DND-41 (cell line): Measurements from ENCODE around the gene ISG15.

ENCODE experiments used
- ATAC-seq: fragments of 200-7000 bp; cut with Tn5 transposase; 3 replicates; pipeline ENCODE4 v1.9.1; 2021; ENCODE audit warnings: low read depth; ENCODE audit not compliant: insufficient read depth
- DNase-seq: peaks from one replicate; pipeline ENCODE4 v3.0.0-alpha.2; 2020
- H2AFZ ChIP-seq: 2 replicates; pipeline ENCODE4 v1.6.0; 2012; ENCODE audit warnings: low read depth, low read length
- H3K27ac ChIP-seq: 2 replicates; pipeline ENCODE4 v1.5.1; 2012; ENCODE audit warnings: low read length, inconsistent platforms
- H3K27me3 ChIP-seq: fragments of 200-600 bp; sonication (generic); 2 replicates; pipeline ENCODE4 v1.6.0; 2012; ENCODE audit warnings: low read length, mild to moderate bottlenecking, inconsistent platforms; ENCODE audit not compliant: insufficient read depth, poor library complexity
- H3K36me3 ChIP-seq: 2 replicates; pipeline ENCODE4 v1.5.1; 2012; ENCODE audit warnings: low read length, inconsistent platforms; ENCODE audit not compliant: insufficient read depth
- H3K4me1 ChIP-seq: 2 replicates; pipeline ENCODE4 v1.5.1; 2012; ENCODE audit warnings: mild to moderate bottlenecking, low read length; ENCODE audit not compliant: insufficient read depth
- H3K4me2 ChIP-seq: 2 replicates; pipeline ENCODE4 v1.6.0; 2012; ENCODE audit warnings: mild to moderate bottlenecking, moderate library complexity, low read length, inconsistent platforms; ENCODE audit not compliant: insufficient read depth
- H3K4me3 ChIP-seq, 2 experiments: fragments of 200-600 bp in 1 of 2; shearing (Covaris generic) in 1 of 2; 2 replicates each; pipeline ENCODE4 v1.5.1; 2012 to 2016; ENCODE audit warnings: inconsistent platforms in 2 of 2, low read length in 2 of 2, mild to moderate bottlenecking in 2 of 2, low read depth in 1 of 2, moderate library complexity in 1 of 2
- H3K79me2 ChIP-seq: 2 replicates; pipeline ENCODE4 v1.6.0; 2012; ENCODE audit warnings: low read length, inconsistent platforms; ENCODE audit not compliant: insufficient read depth
- H3K9ac ChIP-seq: 2 replicates; pipeline ENCODE4 v1.6.0; 2012; ENCODE audit warnings: low read depth, mild to moderate bottlenecking, inconsistent platforms, low read length, moderate library complexity
- H3K9me3 ChIP-seq: 2 replicates; pipeline ENCODE4 v1.5.1; 2012; ENCODE audit warnings: low read length, moderate library complexity, mild to moderate bottlenecking, inconsistent platforms; ENCODE audit not compliant: insufficient read depth, severe bottlenecking
- H4K20me1 ChIP-seq: 2 replicates; pipeline ENCODE4 v1.6.0; 2012; ENCODE audit warnings: low read length; ENCODE audit not compliant: insufficient read depth
- EZH2 ChIP-seq: IDR thresholded peaks from 3 replicates; pipeline ENCODE4 v1.6.1; 2012; ENCODE audit warnings: borderline replicate concordance, low read depth, mild to moderate bottlenecking, moderate library complexity, low read length, inconsistent platforms; ENCODE audit not compliant: severe bottlenecking
- TF ChIP-seq, protein P1 (sequence below): IDR thresholded peaks from 2 replicates; pipeline ENCODE4 v1.5.1; 2012; ENCODE audit warnings: borderline replicate concordance, low read length, moderate library complexity, mild to moderate bottlenecking; ENCODE audit not compliant: poor library complexity, severe bottlenecking; ENCODE audit errors: extremely low read depth

ISG15 gene

DNA sequence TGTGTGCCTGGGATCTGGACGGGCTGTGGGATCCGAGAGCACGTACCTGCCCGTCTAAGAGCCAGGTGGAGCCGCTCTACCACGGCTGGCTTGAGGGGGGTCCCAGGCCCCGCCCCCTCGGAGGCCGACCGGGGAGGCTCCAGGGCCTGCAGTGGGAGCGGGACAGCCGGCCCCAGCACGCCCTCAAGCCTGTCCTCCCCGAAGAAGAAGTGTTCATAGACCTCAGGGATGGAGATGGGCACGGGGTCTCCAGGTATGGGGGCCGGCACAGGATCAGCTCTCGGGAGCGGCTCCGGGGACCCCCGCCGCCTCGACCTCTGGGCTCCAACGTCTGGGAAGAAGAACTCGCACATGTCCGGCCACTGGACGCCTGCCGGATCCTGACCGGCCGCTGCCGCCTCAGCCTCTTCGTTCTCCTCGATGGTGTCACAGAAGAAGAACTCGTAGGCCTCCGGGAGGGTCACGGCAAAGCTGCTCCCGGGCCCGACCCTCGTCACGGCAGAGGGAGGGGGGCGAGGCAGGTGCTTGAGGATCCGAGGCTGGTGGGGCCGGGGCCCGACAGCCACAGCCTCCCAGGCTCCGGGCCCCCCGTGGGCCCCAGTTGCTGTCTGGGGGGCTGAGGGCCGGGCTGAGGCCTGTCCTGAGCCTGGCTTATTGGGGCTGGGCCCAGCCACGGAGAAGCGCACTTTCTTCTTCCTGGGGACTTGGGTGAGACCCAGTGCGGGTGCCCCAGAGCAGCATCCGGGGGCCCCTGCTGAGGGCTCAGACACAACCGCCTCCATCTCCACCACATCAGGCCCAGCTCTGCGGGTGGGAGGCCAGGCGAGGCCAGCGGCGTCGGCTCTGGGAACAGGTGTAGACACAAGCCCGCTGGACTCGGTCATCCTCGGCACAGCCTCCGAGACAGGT lies 34.2 kb upstream of the ISG15 start:
- Histone ChIP-seq H3K4me2 (no peak overlapping the region), H3K79me2 (no peaks in the 10 kb centered on the region), H3K4me3 (no peak overlapping the region), H3K9me3 (no peaks in the 10 kb centered on the region), H3K27me3 (peaks cover 9% of the 10 kb centered on the region), H4K20me1 (peaks cover 12% of the 10 kb centered on the region), H3K9ac (no peak overlapping the region), H3K36me3 (no peaks in the 10 kb centered on the region), H3K27ac (no peak overlapping the region), H2AFZ (no peak overlapping the region), H3K4me1 (peaks cover 17% of the 10 kb centered on the region)
- ATAC-seq (no peak), DNase-seq (no peak)
- TF ChIP-seq, protein P1, sequence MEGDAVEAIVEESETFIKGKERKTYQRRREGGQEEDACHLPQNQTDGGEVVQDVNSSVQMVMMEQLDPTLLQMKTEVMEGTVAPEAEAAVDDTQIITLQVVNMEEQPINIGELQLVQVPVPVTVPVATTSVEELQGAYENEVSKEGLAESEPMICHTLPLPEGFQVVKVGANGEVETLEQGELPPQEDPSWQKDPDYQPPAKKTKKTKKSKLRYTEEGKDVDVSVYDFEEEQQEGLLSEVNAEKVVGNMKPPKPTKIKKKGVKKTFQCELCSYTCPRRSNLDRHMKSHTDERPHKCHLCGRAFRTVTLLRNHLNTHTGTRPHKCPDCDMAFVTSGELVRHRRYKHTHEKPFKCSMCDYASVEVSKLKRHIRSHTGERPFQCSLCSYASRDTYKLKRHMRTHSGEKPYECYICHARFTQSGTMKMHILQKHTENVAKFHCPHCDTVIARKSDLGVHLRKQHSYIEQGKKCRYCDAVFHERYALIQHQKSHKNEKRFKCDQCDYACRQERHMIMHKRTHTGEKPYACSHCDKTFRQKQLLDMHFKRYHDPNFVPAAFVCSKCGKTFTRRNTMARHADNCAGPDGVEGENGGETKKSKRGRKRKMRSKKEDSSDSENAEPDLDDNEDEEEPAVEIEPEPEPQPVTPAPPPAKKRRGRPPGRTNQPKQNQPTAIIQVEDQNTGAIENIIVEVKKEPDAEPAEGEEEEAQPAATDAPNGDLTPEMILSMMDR = no peak
- no peak for TF ChIP-seq EZH2

DNA sequence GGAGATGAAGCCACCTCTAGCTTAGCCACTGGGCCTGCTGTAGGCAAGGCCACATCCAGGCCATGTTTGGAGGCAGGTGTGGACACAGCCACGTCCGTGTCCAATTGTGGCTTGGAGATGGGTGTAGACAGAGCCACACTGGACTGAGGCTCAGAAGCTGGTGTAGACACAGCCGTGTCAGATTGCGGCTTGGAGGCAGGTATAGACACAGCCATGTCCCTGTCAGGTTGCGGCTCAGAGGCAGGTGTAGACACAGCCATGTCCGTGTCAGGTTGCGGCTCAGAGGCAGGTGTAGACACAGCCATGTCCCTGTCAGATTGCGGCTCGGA lies 33.6 kb upstream of the ISG15 start:
- H4K20me1 ChIP-seq = peaks cover 12% of the 10 kb centered on the region
- H3K4me3 ChIP-seq = no peak overlapping the region
- H3K4me1 ChIP-seq = peaks cover 17% of the 10 kb centered on the region
- H2AFZ ChIP-seq = no peak overlapping the region
- H3K79me2 ChIP-seq = no peaks in the 10 kb centered on the region
- DNase-seq (no peak), ATAC-seq (no peak)
- H3K9me3 ChIP-seq = no peaks in the 10 kb centered on the region
- H3K27me3 ChIP-seq = peaks cover 9% of the 10 kb centered on the region
- no peaks in the 10 kb centered on the region for H3K36me3 ChIP-seq
- H3K4me2 ChIP-seq = no peak overlapping the region
- TF ChIP-seq, protein P1 = no peak
- TF ChIP-seq EZH2 = no peak
- H3K27ac ChIP-seq = no peak overlapping the region
- H3K9ac ChIP-seq = no peak overlapping the region

DNA sequence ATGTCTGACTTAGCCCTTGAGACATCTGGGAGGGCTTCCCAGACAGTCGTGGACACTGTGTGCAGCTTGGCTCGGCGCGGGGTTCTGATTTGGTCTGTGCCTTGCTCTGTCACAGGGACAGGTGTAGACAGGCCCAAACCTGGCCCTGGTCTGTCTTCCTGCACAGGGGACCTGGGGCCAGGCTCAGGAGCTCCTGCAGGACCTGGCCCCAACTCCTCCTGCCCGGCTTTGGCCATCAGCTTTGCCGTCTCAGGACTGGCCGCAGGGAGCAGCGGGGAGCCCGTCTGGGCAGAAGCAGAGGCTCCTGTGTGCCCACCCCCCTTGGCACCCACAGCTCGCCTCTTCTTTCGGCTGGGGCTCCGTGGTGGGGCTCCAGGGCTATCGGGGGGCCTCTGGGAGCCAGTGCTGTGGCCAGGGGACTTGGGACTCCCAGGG lies 33.1 kb upstream of the ISG15 start:
- Histone ChIP-seq H3K27ac (no peak overlapping the region), H3K27me3 (peaks cover 8% of the 10 kb centered on the region), H3K4me1 (peaks cover 16% of the 10 kb centered on the region), H3K9ac (no peak overlapping the region), H3K9me3 (no peaks in the 10 kb centered on the region), H3K4me2 (no peak overlapping the region), H3K36me3 (no peaks in the 10 kb centered on the region), H2AFZ (no peak overlapping the region), H3K79me2 (no peaks in the 10 kb centered on the region), H4K20me1 (peaks cover 12% of the 10 kb centered on the region), H3K4me3 (no peak overlapping the region)
- ATAC-seq = no peak
- DNase-seq = no peak
- TF ChIP-seq EZH2 = no peak
- TF ChIP-seq, protein P1 = no peak
